ENCODE data around the gene PGLYRP2. TPM values are rescaled to one million over a fixed set of nuclear protein-coding genes. Genes with fewer than 3 reads are reported as not detected.

The PGLYRP2 gene
- total and polyA plus RNA-seq, 2 of the 13 experiments (the other 11 are each of a cell fraction or from before 2014, with no cell fraction given) = 0.04 to 1.0 TPM

DNA sequence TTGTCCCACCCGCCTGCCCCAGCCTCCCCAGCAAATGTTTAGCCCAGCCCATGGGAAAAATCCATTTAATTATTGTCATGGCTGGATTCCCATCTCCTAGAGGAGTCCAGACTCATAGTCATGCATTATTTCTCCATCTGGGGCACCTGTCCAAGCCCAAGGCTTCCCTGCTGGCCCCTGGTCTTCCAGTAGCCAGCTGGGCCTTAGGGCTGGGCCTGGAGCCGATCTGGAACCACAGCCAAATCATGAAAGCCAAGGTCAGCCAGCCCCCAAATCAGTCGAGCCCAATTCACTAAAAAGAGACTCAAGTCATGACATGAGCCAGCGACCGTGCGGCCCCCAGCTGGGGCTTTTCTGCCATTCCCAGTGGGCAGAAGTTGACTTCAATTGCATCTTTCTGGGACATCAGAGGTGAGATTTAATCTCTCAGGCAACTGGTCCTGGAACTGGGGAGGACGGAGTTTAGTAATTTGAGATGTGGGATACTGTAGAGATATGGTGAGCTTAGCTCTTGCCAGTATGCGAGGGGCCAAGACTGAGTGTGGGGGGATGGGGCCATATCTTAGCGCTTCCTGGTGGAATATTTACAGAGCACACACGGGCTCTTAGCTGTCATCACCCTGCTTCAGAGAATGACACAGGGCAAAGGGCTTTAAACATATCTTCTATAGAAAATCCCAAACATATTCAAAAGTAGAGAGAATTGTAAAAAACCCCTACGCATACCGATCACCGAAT is 9.4 kb upstream of the PGLYRP2 start (continued):
- no peak for TF ChIP-seq REXO4 (CRISPR knock-in tag; IDR thresholded peaks at IDR 0.05; ENCODE audit: borderline replicate concordance)
- no peak for TF ChIP-seq FOXO4 (CRISPR knock-in tag; conservative IDR thresholded peaks at IDR 0.05)
- TF ChIP-seq, protein P1, sequence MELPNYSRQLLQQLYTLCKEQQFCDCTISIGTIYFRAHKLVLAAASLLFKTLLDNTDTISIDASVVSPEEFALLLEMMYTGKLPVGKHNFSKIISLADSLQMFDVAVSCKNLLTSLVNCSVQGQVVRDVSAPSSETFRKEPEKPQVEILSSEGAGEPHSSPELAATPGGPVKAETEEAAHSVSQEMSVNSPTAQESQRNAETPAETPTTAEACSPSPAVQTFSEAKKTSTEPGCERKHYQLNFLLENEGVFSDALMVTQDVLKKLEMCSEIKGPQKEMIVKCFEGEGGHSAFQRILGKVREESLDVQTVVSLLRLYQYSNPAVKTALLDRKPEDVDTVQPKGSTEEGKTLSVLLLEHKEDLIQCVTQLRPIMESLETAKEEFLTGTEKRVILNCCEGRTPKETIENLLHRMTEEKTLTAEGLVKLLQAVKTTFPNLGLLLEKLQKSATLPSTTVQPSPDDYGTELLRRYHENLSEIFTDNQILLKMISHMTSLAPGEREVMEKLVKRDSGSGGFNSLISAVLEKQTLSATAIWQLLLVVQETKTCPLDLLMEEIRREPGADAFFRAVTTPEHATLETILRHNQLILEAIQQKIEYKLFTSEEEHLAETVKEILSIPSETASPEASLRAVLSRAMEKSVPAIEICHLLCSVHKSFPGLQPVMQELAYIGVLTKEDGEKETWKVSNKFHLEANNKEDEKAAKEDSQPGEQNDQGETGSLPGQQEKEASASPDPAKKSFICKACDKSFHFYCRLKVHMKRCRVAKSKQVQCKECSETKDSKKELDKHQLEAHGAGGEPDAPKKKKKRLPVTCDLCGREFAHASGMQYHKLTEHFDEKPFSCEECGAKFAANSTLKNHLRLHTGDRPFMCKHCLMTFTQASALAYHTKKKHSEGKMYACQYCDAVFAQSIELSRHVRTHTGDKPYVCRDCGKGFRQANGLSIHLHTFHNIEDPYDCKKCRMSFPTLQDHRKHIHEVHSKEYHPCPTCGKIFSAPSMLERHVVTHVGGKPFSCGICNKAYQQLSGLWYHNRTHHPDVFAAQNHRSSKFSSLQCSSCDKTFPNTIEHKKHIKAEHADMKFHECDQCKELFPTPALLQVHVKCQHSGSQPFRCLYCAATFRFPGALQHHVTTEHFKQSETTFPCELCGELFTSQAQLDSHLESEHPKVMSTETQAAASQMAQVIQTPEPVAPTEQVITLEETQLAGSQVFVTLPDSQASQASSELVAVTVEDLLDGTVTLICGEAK (IDR thresholded peaks at IDR 0.05) = no peak
- TF ChIP-seq, protein P1 (CRISPR knock-in tag; IDR thresholded peaks at IDR 0.05) = no peak
- TF ChIP-seq SOX13 (IDR thresholded peaks at IDR 0.05) = no peak
- TF ChIP-seq SOX13 (CRISPR knock-in tag; conservative IDR thresholded peaks at IDR 0.05 in 1 of 2, IDR thresholded peaks at IDR 0.05 in 1 of 2) = no peak
- TF ChIP-seq THRA (CRISPR knock-in tag; IDR thresholded peaks at IDR 0.05; ENCODE audit: borderline replicate concordance) = no peak
- TF ChIP-seq HNRNPL (IDR thresholded peaks at IDR 0.05; ENCODE audit: low read depth, low read length) = no peak
- TF ChIP-seq ZNF580 (CRISPR knock-in tag; IDR thresholded peaks at IDR 0.05; ENCODE audit: borderline replicate concordance, low read depth) = no peak
- no peak for TF ChIP-seq ZNF331 (CRISPR knock-in tag; IDR thresholded peaks at IDR 0.05)
- no peak for TF ChIP-seq KLF13 (CRISPR knock-in tag; IDR thresholded peaks at IDR 0.05)
- peak; percentile 66; the same call in 1 of the 2 replicates for TF ChIP-seq ZNF281 (CRISPR knock-in tag; IDR thresholded peaks at IDR 0.05; ENCODE audit: borderline replicate concordance)
- TF ChIP-seq YY1 (IDR thresholded peaks at IDR 0.05; ENCODE audit: insufficient read depth, insufficient replicate concordance, low read depth, low read length) = no peak
